Bronchial smooth muscle cell (primary cell): ENCODE results near the gene DNAH7. TPM values are rescaled to one million over a fixed set of nuclear protein-coding genes. Genes with fewer than 3 reads are reported as not detected.

ENCODE experiments used
- total RNA-seq: library from RNA; depleted of rRNA; stranded (reverse); fragments of >200 nt; gene quantifications from 2 replicates; pipeline ENCODE4 v1.2.1, GENCODE V29; 2014

Gene DNAH7
- total RNA-seq: 0.94 and 1.6 TPM in 2 replicates

DNA sequence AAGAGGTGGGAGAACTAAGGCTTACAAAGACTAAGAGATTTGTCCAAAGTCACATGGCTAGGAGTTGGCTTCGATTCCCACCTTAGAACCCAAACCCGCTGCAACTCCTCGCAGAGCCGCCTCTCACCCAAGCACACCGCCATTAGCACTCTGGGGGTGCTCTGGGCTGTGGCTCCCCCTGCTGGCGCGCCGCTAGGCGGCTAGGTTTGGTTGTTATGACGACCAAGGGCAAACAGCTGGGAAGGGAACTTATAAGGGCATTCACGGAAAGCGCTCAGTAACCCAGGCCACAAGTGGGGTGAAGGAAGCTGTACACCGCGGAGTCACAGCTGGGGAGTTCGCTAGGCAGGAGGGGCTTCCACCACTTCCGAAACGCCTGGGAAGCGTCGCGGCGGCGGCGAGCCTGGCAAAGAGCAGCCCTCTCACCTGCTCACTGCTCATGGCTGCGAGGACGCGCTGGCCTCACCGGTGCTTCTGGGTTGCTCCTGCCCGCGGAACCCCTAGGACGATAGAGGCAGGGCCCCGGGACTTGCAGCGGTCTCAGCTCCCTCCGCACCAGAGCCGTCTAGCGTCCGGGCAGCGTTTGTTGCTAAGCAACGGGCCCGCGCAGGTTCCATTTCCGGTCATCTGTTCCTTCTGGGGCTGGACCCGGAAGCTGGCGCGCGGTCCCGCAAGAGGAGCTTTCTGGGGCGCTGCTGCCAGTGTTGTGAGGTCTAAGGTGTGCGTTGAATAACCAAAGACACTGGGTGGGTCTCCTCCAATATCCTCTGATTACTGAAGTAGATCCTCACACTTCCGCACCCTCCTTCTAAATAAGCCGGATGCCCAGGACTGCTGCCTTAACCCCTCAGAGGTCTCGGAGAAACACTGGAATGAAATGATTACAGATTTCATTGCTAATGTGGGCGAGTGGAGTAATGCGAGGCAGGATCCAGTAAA, at the start of gene DNAH7:
TSS of gene DNAH7 (minus strand) at position 567 of the 939 bp plus-strand sequence. CDS start at position 441, 126 bp downstream.

Other genes with a start within 250 kb of the DNAH7 start
- 10.9 and 20.0 TPM in 2 replicates for gene STK17B, start 102.7 kb upstream of the DNAH7 start, total RNA-seq